Measurements from ENCODE around the gene ARF6. TPM values are rescaled to one million over a fixed set of nuclear protein-coding genes. Genes with fewer than 3 reads are reported as not detected.

ARF6 gene
- polyA plus RNA-seq, 1 donor from 2014 or later = 24.1 TPM

DNA sequence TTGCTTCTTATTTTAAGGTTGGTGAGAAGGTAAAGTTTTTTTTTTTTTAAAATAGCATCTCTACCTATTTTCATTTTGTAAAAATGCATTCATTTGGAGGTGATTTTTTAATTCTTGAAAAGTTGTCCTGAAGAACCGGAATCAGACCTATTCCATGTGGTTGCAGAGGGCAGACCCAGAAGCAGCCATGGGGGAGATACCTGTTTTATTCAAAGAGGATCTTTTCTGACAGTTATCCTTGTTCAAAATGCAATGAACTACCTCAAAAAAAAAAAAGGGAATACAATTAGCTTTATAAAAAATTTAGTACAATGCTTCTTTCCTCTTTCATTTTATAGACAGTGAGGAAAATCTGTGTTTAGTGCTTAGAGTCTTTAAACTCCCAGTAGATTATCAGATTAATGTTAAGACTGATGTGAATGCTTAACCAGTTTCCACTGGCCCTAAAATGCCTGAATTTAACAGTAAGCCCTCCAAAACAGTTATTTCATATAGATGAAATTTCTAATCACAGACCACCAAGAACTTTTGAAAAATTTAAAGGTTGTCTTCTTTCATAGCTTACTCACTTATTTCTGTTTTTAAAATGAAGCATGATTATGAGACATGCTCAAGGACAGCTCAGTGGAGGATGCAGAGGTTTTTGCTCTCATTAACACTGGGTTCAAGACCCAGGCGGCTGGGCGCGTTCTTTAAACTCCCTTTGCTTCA lies 31.7 kb upstream of the ARF6 start:
- no peaks in the 10 kb centered on the region for H3K9me3 ChIP-seq (ENCODE audit: low read length)
- no peaks in the 10 kb centered on the region for H4K20me1 ChIP-seq (ENCODE audit: insufficient read depth)
- H3K36me3 ChIP-seq (ENCODE audit: insufficient read depth, low read length) = no peaks in the 10 kb centered on the region
- no peaks in the 10 kb centered on the region for H3K79me2 ChIP-seq (replicated peaks; ENCODE audit: insufficient read depth, low read length)
- peak overlapping the region; percentile 53 for H3K4me2 ChIP-seq (ENCODE audit: low read length)
- H3K27me3 ChIP-seq (ENCODE audit: insufficient read depth, low read depth, low read length) = no peaks in the 10 kb centered on the region
- peak overlapping the region; percentile 88 for H3K4me3 ChIP-seq (ENCODE audit: low read length)
- peak overlapping the region; percentile 76 for H3K9ac ChIP-seq (ENCODE audit: low read length)
- peaks cover 10% of the 10 kb centered on the region for H3F3A ChIP-seq (ENCODE audit: insufficient read depth, low read length, poor library complexity, severe bottlenecking)
- H3K9me2 ChIP-seq (ENCODE audit: insufficient read depth, low read length) = no peaks in the 10 kb centered on the region
- peak overlapping the region; percentile 98 for H3K27ac ChIP-seq (ENCODE audit: low read length)
- peak overlapping the region; percentile 46 for H2AFZ ChIP-seq (ENCODE audit: low read depth, low read length)
- no peak for TF ChIP-seq MXI1 (conservative IDR thresholded peaks at IDR 0.05; ENCODE audit: poor library complexity, severe bottlenecking)
- no peak for TF ChIP-seq TAF1 (IDR thresholded peaks at IDR 0.05; ENCODE audit: low read depth)
- TF ChIP-seq POLR2AphosphoS5 (IDR thresholded peaks at IDR 0.05) = no peak
- no peak for TF ChIP-seq EZH2 (IDR thresholded peaks at IDR 0.05; ENCODE audit: borderline replicate concordance, insufficient read depth, low read length, poor library complexity, severe bottlenecking)

DNA sequence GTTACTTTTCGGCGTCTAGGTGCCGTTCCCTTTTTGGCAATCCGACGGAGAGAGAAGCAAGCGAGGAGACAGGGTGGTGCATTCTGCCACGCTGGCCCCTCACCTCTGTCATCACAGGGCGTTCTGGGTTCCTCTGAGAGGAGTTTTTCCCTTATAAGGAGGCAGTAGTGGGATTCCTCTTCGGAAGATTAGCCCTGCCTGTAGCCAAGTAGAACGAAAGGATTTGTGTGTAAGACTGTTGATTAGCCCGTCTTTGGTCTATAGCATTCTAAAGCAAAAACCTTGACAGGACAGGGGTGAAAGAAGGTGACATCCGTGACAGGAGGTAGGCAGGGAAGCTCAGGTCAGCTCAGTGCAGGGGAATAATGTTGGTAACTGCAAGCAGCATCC lies 31.2 kb upstream of the ARF6 start:
- peak overlapping the region; percentile 76 for H3K9ac ChIP-seq (ENCODE audit: low read length)
- no peaks in the 10 kb centered on the region for H3K9me2 ChIP-seq (ENCODE audit: insufficient read depth, low read length)
- H3K36me3 ChIP-seq (ENCODE audit: insufficient read depth, low read length) = no peaks in the 10 kb centered on the region
- H3K79me2 ChIP-seq (replicated peaks; ENCODE audit: insufficient read depth, low read length) = no peaks in the 10 kb centered on the region
- no peaks in the 10 kb centered on the region for H3K9me3 ChIP-seq (ENCODE audit: low read length)
- H3F3A ChIP-seq (ENCODE audit: insufficient read depth, low read length, poor library complexity, severe bottlenecking) = peaks cover 10% of the 10 kb centered on the region
- no peaks in the 10 kb centered on the region for H4K20me1 ChIP-seq (ENCODE audit: insufficient read depth)
- H3K4me2 ChIP-seq (ENCODE audit: low read length) = peak overlapping the region; percentile 53
- peak overlapping the region; percentile 98 for H3K27ac ChIP-seq (ENCODE audit: low read length)
- no peaks in the 10 kb centered on the region for H3K27me3 ChIP-seq (ENCODE audit: insufficient read depth, low read depth, low read length)
- peak overlapping the region; percentile 88 for H3K4me3 ChIP-seq (ENCODE audit: low read length)
- TF ChIP-seq MXI1 (conservative IDR thresholded peaks at IDR 0.05; ENCODE audit: poor library complexity, severe bottlenecking) (peak; percentile 18), TAF1 (IDR thresholded peaks at IDR 0.05; ENCODE audit: low read depth) (no peak), SMC3 (conservative IDR thresholded peaks at IDR 0.05; ENCODE audit: poor library complexity) (no peak), POLR2AphosphoS5 (IDR thresholded peaks at IDR 0.05) (peak; percentile 59)
- H2AFZ ChIP-seq (ENCODE audit: low read depth, low read length) = peak overlapping the region; percentile 46

- H2AFZ ChIP-seq (ENCODE audit: low read depth, low read length) = peak overlapping the region; percentile 46
- peak overlapping the region; percentile 98 for H3K27ac ChIP-seq (ENCODE audit: low read length)
- H3K79me2 ChIP-seq (replicated peaks; ENCODE audit: insufficient read depth, low read length) = no peaks in the 10 kb centered on the region
- H3K27me3 ChIP-seq (ENCODE audit: insufficient read depth, low read depth, low read length) = no peaks in the 10 kb centered on the region
- peak overlapping the region; percentile 53 for H3K4me2 ChIP-seq (ENCODE audit: low read length)
- no peaks in the 10 kb centered on the region for H4K20me1 ChIP-seq (ENCODE audit: insufficient read depth)
- TF ChIP-seq TAF1 (IDR thresholded peaks at IDR 0.05; ENCODE audit: low read depth) (peak; percentile 46), CTCF (IDR thresholded peaks at IDR 0.05; ENCODE audit: poor library complexity, severe bottlenecking) (peak; percentile 100), EP300 (conservative IDR thresholded peaks at IDR 0.05; ENCODE audit: poor library complexity, severe bottlenecking) (no peak), POLR2AphosphoS5 (IDR thresholded peaks at IDR 0.05) (no peak), MXI1 (conservative IDR thresholded peaks at IDR 0.05; ENCODE audit: poor library complexity, severe bottlenecking) (no peak), SMC3 (conservative IDR thresholded peaks at IDR 0.05; ENCODE audit: poor library complexity) (peak; percentile 23), REST (IDR thresholded peaks at IDR 0.05; ENCODE audit: borderline replicate concordance) (peak; percentile 48), RAD21 (conservative IDR thresholded peaks at IDR 0.05) (peak; percentile 22), EZH2 (IDR thresholded peaks at IDR 0.05; ENCODE audit: borderline replicate concordance, insufficient read depth, low read length, poor library complexity, severe bottlenecking) (no peak)
- no peaks in the 10 kb centered on the region for H3K36me3 ChIP-seq (ENCODE audit: insufficient read depth, low read length)
- peak overlapping the region; percentile 88 for H3K4me3 ChIP-seq (ENCODE audit: low read length)
- H3K9me3 ChIP-seq (ENCODE audit: low read length) = no peaks in the 10 kb centered on the region
- H3K9ac ChIP-seq (ENCODE audit: low read length) = peak overlapping the region; percentile 76
- H3F3A ChIP-seq (ENCODE audit: insufficient read depth, low read length, poor library complexity, severe bottlenecking) = peaks cover 10% of the 10 kb centered on the region
- no peaks in the 10 kb centered on the region for H3K9me2 ChIP-seq (ENCODE audit: insufficient read depth, low read length)
Observed at GRCh38 chr14:49862089-49862673, 30.7 kb upstream of the ARF6 start.
